Natural killer cell (primary cell): ENCODE measurements around the gene EPN3. TPM values are rescaled to one million over a fixed set of nuclear protein-coding genes. Genes with fewer than 3 reads are reported as not detected.

Experiments
- ATAC-seq, 3 donors: fragments of 150-1000 bp in 2 of 3; fragments of 200-7000 bp in 1 of 3; cut with Tn5 transposase; 1 replicate in 1 of 3; 2 replicates in 2 of 3; pipeline ENCODE4 v1.10.0; 2021; ENCODE audit warnings: mild to moderate bottlenecking in 2 of 3, moderate library complexity in 2 of 3
- DNase-seq, 2 donors: peaks; one replicate each; pipeline versions ENCODE4 v3.0.0 to v3.0.0-alpha.2; 2013 to 2021; ENCODE audit warnings: mixed read lengths in 1 of 2
- H3K27ac ChIP-seq: one replicate; pipeline ENCODE4 v1.5.1; 2013; ENCODE audit warnings: mild to moderate bottlenecking, low read length
- H3K27me3 ChIP-seq: one replicate; pipeline ENCODE4 v1.6.1; 2013; ENCODE audit warnings: low read length; ENCODE audit not compliant: control insufficient read depth, insufficient read depth
- H3K36me3 ChIP-seq: one replicate; pipeline ENCODE4 v1.6.1; 2013; ENCODE audit warnings: low read length; ENCODE audit not compliant: control insufficient read depth, insufficient read depth
- H3K4me1 ChIP-seq: one replicate; pipeline ENCODE4 v1.6.1; 2013; ENCODE audit warnings: low read length; ENCODE audit not compliant: control insufficient read depth, insufficient read depth
- H3K4me3 ChIP-seq: one replicate; pipeline ENCODE4 v1.5.1; 2013; ENCODE audit warnings: low read length
- H3K9me3 ChIP-seq: one replicate; pipeline ENCODE4 v1.6.1; 2013; ENCODE audit warnings: low read length; ENCODE audit not compliant: control insufficient read depth, insufficient read depth
- H3K27ac Mint-ChIP-seq, 2 donors: one replicate each; pipeline ENCODE4 v1.8.0; 2022; ENCODE audit warnings: mild to moderate bottlenecking in 2 of 2, mixed read lengths in 2 of 2, moderate library complexity in 1 of 2
- H3K27me3 Mint-ChIP-seq, 2 donors: one replicate each; pipeline ENCODE4 v1.8.0; 2022; ENCODE audit warnings: low read depth in 2 of 2, mixed read lengths in 2 of 2
- H3K36me3 Mint-ChIP-seq: one replicate; pipeline ENCODE4 v1.8.0; 2022; ENCODE audit warnings: mixed read lengths
- H3K4me1 Mint-ChIP-seq, 2 donors: one replicate each; pipeline ENCODE4 v1.8.0; 2022; ENCODE audit warnings: mixed read lengths in 2 of 2
- H3K4me3 Mint-ChIP-seq: one replicate; pipeline ENCODE4 v1.8.0; 2022; ENCODE audit warnings: mild to moderate bottlenecking, moderate library complexity, mixed read lengths
- H3K9me3 Mint-ChIP-seq, 2 donors: one replicate each; pipeline ENCODE4 v1.8.0; 2022; ENCODE audit warnings: mixed read lengths in 2 of 2
- CTCF ChIP-seq: fragments of 200-600 bp; IDR thresholded peaks from one replicate; pipeline ENCODE4 v1.8.0; 2022; ENCODE audit warnings: antibody characterized with exemption
- WGBS: methylation state at CpG from one replicate; pipeline ENCODE4 v1.1.7; 2013; ENCODE audit warnings: missing lambda C conversion rate; ENCODE audit not compliant: insufficient coverage; 5-methylcytosine and 5-hydroxymethylcytosine counted together
- intact Hi-C: fragments of 100-400 bp; cut with micrococcal nuclease; formaldehyde crosslinking; loops from one replicate; pipeline ENCODE4 v1.14.2; 2022
- total RNA-seq, 4 donors: library from RNA; stranded (reverse); fragments of 120-200 nt in 1 of 4; gene quantifications; one replicate each; pipeline versions ENCODE4 v1.2.3 to v1.2.4, GENCODE V29; 2013 to 2022

EPN3 gene
- total RNA-seq, 3 donors from 2014 or later (not counting 1 experiment from before 2014, with no cell fraction given) = not detected

GRCh38 chr17:50586421-50587247 lies 54.1 kb downstream of the EPN3 start:
- no peak overlapping the region for H3K27ac Mint-ChIP-seq
- Histone ChIP-seq H3K27ac (no peak overlapping the region), H3K27me3 (no peaks in the 10 kb centered on the region), H3K36me3 (no peaks in the 10 kb centered on the region), H3K9me3 (no peaks in the 10 kb centered on the region), H3K4me1 (no peaks in the 10 kb centered on the region), H3K4me3 (no peak overlapping the region)
- no peaks in the 10 kb centered on the region for H3K36me3 Mint-ChIP-seq
- H3K9me3 Mint-ChIP-seq = no peaks in the 10 kb centered on the region
- intact Hi-C loops = no loop called here
- no peak for DNase-seq
- 90% methylated on average over 9 of the region's 9 CpGs for WGBS
- TF ChIP-seq CTCF = no peak
- peaks cover 0 to 15% of the 10 kb centered on the region in 2 donors for H3K27me3 Mint-ChIP-seq
- no peak for ATAC-seq
- no peaks in the 10 kb centered on the region for H3K4me1 Mint-ChIP-seq
- no peak overlapping the region for H3K4me3 Mint-ChIP-seq

GRCh38 chr17:50587571-50587970 lies 55.0 kb downstream of the EPN3 start:
- Histone ChIP-seq H3K36me3 (no peaks in the 10 kb centered on the region), H3K4me1 (no peaks in the 10 kb centered on the region), H3K9me3 (no peaks in the 10 kb centered on the region), H3K27me3 (no peaks in the 10 kb centered on the region), H3K27ac (no peak overlapping the region), H3K4me3 (no peak overlapping the region)
- WGBS = 86% methylated on average over 9 of the region's 9 CpGs
- Mint-ChIP-seq H3K9me3 (no peaks in the 10 kb centered on the region), H3K4me3 (no peak overlapping the region), H3K36me3 (no peaks in the 10 kb centered on the region), H3K4me1 (no peaks in the 10 kb centered on the region), H3K27ac (no peak overlapping the region), H3K27me3 (peaks cover 0 to 12% of the 10 kb centered on the region in 2 donors)
- no peak for ATAC-seq
- TF ChIP-seq CTCF = no peak
- DNase-seq = no peak
- intact Hi-C loops = no loop called here

GRCh38 chr17:50588391-50589049 lies 56.0 kb downstream of the EPN3 start:
- TF ChIP-seq CTCF = no peak
- H3K36me3 ChIP-seq = no peaks in the 10 kb centered on the region
- H3K9me3 ChIP-seq = no peaks in the 10 kb centered on the region
- H3K4me1 ChIP-seq = no peaks in the 10 kb centered on the region
- ATAC-seq = no peak
- H3K4me3 ChIP-seq = no peak overlapping the region
- DNase-seq = no peak
- Mint-ChIP-seq H3K4me3 (no peak overlapping the region), H3K27me3 (peaks cover 0 to 10% of the 10 kb centered on the region in 2 donors), H3K4me1 (no peaks in the 10 kb centered on the region), H3K9me3 (no peaks in the 10 kb centered on the region), H3K27ac (no peak overlapping the region), H3K36me3 (no peaks in the 10 kb centered on the region)
- H3K27me3 ChIP-seq = no peaks in the 10 kb centered on the region
- H3K27ac ChIP-seq = no peak overlapping the region
- 83% methylated on average over 18 of the region's 18 CpGs for WGBS
- intact Hi-C loops = no loop called here
